GM19025 (cell line): Measurements from ENCODE around the gene CLPSL2.

ENCODE experiments used
- ATAC-seq: cut with Tn5 transposase; IDR thresholded peaks from one replicate; pipeline ENCODE4 v1.9.1; 2021; ENCODE audit warnings: mild to moderate bottlenecking, low read depth, moderate library complexity; ENCODE audit not compliant: unreplicated experiment

Gene CLPSL2

DNA sequence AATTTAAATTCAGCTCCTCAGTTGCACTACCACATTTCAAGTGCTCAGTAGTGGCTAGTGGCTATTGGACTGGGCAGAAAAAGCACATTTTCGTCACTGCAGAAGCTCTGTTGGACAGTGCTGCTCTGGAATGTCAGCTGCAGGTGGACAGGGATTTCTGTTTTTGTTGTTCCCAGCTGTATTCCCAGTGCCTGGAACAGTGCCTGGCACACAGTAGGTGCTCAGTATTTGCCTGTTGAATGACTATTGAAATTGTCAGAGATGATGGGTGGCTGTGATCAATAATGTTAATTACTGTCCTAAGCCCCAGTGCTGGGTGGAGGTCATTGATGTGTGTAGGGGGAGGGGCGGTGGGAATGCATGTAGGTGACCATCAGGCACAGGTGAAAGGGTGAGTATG, 9.9 kb downstream of the CLPSL2 start:
- ATAC-seq = no peak

DNA sequence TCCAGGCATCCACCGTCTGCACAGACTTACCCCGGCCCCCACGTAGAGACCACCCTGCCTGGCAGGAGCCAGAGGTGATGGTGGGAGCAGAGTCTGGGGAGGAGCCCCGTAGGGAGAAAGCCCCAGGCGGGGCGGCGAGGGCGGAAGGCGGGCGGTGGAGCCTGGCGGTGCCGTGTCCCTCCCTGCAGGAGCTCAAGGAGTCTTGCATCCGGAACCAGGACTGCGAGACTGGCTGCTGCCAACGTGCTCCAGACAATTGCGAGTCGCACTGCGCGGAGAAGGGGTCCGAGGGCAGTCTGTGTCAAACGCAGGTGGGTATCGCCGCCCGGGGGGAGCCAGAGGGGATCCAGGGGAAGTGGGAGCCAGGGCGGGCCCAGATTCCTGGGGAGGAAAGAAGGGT, 10.4 kb downstream of the CLPSL2 start:
- no peak for ATAC-seq

DNA sequence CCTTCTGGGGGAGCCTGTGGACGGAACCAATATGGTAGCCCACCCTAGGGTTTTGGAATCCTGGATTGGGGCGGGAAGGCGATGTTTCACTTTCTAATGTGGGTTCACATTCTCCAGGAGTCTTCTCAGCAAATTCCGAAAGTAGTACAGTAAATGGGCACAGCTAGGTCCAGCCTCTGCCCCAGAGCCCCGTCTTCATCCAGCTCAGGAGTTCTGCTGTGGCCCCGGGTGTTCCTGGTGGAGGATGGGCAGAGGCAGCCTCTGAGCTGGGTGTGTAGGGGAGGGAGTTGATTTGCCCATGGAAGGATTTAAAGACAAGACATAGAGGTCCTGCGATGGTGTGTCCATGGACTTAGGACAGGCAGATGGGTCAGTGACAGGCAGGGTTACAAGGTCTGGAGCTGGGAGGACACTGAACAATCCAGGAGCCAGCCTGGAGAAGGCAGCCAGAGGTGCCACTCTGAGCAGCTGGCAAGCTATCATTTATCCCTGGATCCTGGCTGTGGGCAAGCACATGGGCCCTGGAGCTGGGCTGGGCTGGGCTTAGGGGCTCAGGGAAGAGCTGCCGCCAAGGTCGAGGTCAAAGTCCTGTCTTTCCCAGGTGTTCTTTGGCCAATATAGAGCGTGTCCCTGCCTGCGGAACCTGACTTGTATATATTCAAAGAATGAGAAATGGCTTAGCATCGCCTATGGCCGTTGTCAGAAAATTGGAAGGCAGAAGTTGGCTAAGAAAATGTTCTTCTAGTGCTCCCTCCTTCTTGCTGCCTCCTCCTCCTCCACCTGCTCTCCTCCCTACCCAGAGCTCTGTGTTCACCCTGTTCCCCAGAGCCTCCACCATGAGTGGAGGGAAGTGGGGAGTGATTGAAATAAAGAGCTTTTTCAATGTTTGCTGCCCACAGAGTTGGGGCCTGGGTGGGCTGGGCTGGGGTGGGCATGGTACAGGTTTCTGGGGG, 11.1 kb downstream of the CLPSL2 start:
- ATAC-seq = no peak

DNA sequence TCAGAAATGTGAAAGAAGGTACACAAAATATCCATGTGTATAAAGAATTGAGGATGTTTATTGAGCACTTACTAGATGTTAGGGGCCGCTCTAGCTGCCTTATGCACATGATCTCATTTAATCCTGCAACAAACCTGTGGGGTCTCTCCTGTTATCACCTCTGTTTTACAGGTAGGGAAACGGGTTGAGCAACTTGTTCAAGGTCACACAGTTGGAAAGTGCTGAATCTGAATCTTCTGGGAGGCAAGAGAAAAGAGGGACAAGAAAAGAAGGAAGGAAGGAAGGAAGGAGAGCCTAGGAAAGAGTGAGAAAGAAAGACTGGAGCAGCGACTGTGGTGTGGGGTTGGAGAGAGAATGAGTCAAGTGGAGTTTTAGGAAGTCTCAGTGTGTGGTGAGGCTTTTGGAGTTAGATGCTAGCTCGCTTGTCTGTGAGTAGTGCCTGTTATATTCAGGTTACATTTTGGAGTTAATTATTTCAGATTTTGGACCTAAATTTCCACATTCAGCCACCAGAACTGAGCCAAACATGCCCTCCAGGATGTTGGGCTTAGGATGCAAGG, 12.1 kb downstream of the CLPSL2 start:
- ATAC-seq = no peak

DNA sequence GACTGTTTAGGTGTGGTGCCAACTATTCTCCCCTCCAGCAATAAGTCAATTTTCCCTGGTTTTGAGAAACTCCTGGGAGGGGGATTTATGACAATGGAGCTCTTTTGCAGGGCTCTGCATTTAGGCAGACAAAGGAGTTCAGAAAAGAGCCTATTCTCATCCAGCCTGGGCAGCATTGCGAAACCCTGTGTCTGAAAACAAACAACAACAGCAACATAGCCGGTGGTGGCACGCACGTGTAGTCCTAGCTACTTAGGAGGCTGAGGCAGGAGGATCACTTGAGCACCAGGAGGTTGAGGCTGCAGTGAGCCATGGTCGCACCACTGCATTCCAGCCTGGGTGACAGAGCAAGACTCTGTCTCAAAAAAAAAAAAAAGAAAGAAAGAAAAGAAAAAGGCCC, 14.3 kb downstream of the CLPSL2 start:
- ATAC-seq = no peak

DNA sequence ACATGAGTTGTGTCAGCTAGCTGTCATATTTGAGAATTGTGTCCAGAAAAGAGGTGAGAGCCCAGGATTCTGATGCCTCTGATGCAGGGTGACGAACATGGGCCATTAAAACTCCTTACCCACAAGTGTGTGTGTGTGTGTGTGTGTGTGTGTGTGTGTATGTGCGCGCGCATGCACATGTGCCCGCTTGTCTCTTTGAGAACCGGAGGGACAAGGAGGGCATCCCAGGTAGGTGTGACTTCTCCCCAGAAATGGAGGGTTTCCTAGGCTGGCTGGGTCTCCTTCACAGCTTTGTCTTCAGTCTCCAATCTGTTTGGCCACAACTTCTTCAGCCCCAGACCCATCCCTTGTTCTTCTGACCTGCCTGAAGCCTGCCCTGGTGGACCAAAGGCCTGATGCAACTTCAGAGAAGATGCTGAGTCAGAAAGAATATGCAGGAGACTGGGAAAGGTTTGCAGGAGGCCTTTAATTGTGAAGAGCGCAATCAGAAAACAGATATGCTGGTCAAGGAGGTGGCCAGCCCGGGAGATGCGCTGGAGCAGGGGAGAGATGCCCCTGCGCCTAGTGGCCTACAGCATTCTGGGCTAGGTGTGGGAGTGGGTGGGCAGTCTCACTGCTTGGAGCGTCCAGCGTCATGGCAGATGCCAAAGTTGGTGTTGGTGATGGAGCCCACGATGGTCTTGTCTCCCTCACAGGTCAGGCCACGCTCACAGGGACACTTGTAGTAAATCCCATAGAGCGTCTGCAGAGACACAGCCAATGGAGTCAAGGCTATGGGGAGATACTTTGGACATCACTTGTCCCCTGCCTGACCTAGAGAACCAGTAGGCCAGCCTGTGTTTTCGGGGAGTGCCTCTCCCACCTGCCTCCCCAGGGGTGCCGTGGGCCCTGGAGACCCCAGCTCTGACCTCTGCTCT, 18.4 kb downstream of the CLPSL2 start:
- ATAC-seq = no peak

DNA sequence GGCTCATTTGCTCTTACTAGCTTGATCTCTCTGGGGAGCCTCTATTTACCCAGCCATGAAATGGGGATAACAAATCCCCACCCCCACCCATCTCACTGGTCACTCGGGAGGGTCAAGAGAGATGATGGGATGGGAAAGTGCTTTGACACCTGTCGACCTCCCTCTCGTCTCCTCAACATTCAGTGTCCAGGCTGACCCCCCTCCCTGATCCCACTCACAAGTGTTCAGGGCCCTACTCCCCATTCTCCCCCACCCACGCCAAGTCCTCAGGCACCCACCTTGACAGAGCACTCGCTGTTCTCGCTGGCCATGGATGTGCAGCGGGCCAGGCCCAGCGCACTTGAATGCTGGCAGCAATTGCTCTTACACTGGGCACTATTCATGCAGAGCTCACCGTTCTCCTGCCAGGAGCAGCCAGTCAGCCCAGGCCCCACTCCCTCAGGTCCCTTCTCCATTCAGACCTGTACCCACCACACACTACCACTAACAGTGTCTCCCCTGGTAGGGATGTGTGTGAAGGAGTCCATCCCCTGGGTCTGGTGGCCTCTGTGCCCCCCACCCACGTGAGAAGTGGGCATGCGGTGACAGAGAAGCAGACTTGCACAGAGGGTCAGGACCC, 19.2 kb downstream of the CLPSL2 start:
- no peak for ATAC-seq

DNA sequence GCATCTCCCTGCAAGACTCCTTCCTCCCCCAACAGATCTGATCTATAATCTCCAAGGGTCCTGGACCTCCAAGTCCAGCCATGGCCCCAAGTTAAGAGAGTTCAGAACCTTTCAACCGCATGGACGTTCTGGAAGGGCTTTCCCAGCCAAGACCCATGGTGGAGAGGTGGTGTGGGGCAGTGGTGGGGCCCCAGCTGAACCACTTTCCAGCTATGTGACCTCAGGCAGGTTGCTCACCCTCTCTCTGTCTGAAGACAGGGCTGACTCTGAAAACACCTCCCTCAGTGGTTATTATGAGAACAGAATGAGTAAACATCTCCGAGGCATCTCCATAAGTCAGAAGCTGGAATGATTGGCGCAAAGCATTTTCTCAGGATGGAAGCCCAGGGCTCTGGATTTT, 19.8 kb downstream of the CLPSL2 start:
- no peak for ATAC-seq

DNA sequence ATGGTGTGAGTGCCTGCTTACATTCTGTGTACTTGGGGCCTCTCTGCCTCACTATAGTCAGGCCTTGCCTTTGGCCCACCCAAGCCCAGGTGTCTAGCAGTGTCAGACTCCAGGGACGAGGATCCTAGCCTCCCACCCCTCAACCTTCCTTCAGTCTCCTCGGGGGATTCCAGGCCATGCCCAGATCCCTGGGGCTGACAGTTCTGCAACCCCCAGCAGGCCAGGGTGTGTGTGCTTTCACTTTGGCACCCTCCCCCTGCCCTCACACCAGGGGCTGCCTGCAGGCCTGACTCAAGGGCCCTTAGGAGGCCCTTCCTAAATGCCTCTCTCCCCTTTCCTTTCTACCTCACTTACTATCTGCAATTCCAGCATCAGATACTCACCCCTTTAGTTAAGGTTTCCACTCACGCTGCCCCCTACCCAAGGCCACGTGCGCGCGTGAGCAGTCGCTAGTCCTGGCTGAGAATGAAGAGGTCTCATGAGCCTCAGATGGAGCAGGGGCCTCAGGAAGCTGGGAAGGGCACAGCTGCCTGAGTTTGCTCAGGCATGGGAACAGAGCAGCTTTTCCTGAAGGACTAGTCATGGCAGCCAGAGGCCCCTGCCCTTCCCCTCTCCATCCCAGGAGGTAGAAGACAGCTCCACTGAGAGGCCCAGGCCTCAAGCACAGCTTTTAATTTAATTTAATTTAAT, 21.6 kb downstream of the CLPSL2 start:
- no peak for ATAC-seq

DNA sequence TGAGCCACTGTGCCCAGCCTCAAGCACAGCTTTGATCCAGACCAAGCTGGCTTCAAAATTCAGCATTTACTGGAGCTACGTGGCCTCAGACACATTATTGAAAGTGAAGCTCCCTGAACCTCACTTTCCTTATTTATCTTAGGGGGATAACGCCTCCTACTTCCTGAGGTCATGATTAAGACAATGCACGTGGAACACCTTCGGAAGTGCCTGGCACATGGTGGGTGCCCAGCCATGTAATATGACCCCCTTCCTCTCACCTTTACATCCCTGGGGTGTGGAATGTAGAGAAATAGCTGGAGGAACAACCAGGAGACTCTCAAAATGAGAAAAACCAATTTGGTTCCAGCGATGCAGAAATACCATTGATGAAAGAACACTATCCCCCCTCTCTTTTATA, 22.3 kb downstream of the CLPSL2 start:
- ATAC-seq = no peak

DNA sequence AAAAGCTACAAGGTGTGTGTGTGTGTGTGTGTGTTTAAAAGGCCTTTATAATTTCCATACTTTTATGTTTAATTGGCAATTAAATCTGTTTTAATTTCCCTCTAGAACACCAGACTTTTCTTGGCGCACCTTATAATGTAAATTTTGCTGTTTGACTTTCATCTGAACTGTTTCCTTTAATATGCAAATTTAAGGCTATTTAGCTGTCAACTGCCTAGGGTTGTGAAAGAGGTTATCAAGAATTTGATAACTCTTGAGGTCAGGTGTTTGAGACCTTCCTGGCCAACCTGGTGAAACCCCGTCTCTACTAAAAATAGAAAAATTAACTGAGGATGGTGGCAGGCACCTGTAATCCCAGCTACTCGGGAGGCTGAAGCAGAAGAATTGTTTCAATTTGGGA, 24.8 kb downstream of the CLPSL2 start:
- no peak for ATAC-seq

DNA sequence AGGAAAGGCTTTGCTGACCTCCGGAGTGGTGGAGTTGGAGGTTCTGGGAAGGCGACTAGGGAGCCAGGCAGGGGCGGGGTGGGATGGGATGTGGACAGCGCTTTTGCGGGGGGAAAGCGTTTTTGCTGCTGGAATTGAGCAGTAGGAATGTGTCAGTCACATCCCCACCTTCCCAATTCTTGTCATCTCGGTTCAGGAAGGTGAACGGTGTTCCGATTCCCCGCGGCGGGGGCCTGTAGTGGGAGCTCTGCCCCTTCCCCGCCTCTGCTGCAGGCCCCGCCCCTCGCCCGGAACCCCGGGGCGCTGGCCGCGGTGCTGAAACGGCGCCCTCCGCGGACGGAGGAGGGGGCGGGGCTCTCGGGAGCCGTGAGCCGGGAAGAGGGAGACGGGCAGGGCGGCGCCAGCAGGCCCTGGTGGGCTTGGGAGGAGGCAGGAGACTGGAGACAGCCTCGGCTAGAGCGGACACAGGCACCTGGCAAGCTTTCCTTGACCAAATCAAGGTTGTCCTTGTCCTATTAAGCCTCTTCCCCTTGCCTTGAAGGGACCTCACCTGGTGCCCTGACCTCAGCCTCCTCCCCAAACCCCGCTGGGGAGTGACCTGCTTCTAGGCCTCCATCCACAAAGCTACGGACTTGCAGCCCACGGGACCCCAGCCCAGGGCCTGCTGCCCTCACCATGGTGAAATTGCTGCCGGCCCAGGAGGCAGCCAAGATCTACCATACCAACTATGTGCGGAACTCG, 28.8 kb downstream of the CLPSL2 start, which contains the start of gene LHFPL5:
Gene LHFPL5 (plus strand): TSS at position 357 of the 741 bp plus-strand sequence. CDS start 319 bp downstream, at position 676.
- no peak for ATAC-seq

DNA sequence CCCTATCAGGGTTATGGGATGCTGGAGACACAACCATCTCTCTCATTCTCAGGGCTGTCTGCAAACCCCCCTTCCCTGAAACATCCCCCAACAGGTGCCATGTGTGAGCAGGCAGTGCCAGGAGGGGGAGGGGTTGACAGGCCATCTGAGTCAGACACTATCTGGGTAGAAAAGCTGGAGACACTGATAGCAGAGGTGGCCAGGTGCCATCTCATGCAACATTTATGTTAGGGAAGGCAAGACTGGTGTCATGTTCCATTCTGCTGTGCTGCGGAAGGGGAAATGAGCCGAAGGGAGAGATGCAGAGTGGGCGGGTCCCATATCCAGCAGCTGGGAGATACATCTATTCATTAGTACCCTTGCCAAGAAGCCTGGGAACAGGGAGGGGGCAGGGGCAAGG, 32.3 kb downstream of the CLPSL2 start:
- no peak for ATAC-seq

DNA sequence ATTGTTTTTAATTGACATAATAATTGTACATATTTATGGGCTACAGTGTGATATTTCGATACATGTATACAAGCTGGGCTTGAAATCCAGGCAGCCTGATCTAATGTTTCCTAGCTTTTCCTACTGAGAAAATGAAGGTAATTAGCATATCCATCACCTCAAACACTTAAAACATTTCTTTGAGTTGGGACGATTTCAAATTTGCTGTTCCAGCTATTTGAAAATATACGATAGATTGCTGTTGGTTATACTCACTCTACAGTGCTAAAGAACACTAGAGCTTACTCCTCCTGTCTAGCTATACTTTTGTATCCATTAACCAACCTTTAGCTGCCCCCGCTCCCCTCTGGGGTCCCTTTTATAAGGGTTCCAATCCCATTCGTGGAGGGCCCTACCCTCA, 33.4 kb downstream of the CLPSL2 start:
- ATAC-seq = no peak

DNA sequence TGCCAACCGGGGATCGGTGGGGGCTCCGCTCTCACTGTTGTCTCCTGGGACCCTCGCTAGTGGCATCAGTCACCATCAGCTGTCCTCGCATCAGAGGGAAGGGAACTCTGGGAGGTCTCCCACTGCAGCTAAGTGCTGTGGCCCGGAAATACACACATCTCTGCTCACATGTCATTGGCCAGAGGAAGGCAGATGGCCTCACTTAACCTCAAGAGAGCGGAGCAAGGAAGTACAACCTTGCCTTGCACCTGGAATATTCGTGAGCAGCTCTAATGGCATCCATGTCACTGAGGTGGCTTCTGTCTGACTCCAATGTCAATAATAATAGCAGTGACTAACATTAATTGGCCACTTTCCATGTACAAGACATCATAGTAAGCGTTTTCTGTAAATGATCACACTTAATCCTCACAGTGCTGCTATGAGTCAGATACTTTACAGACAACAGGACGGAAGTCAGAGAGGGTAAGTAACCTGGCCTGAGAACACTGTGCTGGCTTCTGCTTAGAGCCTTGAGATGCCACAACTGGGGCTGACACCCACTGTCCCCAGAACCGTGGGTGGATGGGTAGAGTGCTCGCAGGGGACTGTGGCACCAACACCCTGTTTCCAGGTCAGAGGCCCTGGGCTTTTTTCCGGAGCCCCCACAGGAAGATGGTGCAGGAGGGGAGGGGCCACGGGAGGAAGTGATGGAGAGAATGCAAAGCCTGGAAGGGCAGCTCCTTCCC, 34.7 kb downstream of the CLPSL2 start:
- ATAC-seq = no peak

DNA sequence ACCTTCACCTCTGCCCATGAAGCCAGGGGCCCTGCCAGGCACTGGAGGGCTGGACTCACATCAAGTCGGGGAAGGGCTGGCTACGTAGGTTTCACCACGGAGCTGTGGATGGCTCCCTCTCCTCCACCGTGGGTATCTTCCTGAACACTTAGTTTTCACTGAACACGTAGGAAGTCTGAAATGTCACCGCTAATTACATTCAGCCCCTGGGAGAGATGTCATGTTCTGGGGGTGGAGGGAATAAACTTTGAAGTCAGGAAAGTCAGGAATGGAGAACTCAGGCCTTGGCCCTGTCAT, 35.2 kb downstream of the CLPSL2 start:
- no peak for ATAC-seq

DNA sequence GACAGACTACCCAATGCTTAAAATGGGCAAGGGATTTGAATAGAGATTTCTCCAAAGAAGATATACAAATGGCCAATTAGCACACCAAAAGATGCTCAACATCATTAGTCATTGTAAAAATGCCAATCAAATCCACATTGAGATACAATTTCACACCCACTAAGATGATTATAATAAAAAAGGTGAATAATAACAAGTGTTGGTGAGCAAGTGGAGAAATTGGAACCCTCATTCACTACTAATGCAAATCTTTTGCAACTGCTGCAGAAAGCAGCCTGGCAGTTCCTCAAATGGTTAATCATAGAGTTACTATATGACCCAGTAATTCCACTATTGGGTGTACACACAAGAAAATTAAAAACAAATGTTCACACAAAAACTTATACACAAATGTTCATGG, 41.1 kb downstream of the CLPSL2 start:
- no peak for ATAC-seq

DNA sequence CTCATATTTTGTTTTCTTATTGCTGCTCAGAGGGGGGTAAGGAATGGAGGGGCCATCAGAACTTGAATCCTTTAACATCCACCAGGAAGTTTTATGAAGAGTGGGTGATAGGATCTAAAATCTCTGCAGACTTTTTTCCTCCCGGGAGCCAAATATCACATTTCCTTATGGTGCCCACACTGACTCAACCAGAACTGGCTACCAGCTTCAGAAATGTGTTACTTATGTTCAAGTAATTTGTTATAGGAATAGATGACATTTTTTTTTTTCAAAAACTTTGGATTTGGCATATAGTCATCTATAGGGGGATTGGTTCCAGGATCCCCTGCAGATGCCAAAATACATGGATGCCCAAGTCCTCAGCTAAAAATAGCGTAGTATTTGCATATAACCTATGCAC, 47.2 kb downstream of the CLPSL2 start:
- no peak for ATAC-seq
